HG03064 (cell line): ENCODE measurements around the gene CARNS1.
"Not testable (repeated sequence)": the region's sequence is repeated elsewhere in the genome, so short reads cannot be mapped to it uniquely, and the experiment has no call there.

ENCODE experiments used
- ATAC-seq: cut with Tn5 transposase; IDR thresholded peaks from one replicate; pipeline ENCODE4 v1.9.1; 2021; ENCODE audit warnings: low read depth; ENCODE audit not compliant: unreplicated experiment

CARNS1 gene

GRCh38 chr11:67395555-67396258 is 19.8 kb upstream of the CARNS1 start:
- no peak for ATAC-seq

- no peak for ATAC-seq
Measured at GRCh38 chr11:67396259-67396581, 19.3 kb upstream of the CARNS1 start.

- no peak for ATAC-seq
Measured at GRCh38 chr11:67396587-67397389, 18.7 kb upstream of the CARNS1 start.

GRCh38 chr11:67397536-67397935 is 17.9 kb upstream of the CARNS1 start:
- no peak for ATAC-seq

GRCh38 chr11:67397986-67398660 is 17.4 kb upstream of the CARNS1 start:
- ATAC-seq = no peak

GRCh38 chr11:67398661-67399563 is 16.6 kb upstream of the CARNS1 start:
- ATAC-seq = no peak

- ATAC-seq = no peak
Measured at GRCh38 chr11:67400251-67400941, 15.1 kb upstream of the CARNS1 start.

GRCh38 chr11:67400942-67401494 is 14.5 kb upstream of the CARNS1 start:
- ATAC-seq = no peak

GRCh38 chr11:67401495-67402191 is 13.8 kb upstream of the CARNS1 start, which contains the start of gene PPP1CA:
TSS of gene PPP1CA (minus strand) at chr11:67401858. CDS start at chr11:67401782, 76 bp downstream.
- ATAC-seq = peak; percentile 50

- ATAC-seq = not testable (repeated sequence)
Measured at GRCh38 chr11:67402192-67402839, 13.2 kb upstream of the CARNS1 start.

GRCh38 chr11:67403085-67403484 is 12.4 kb upstream of the CARNS1 start:
- ATAC-seq = not testable (repeated sequence)

- no peak for ATAC-seq
Measured at GRCh38 chr11:67404515-67405195, 10.8 kb upstream of the CARNS1 start.

- no peak for ATAC-seq
Measured at GRCh38 chr11:67405196-67405567, 10.3 kb upstream of the CARNS1 start.

GRCh38 chr11:67405688-67406339 is 9.7 kb upstream of the CARNS1 start:
- no peak for ATAC-seq

GRCh38 chr11:67406420-67406968 is 9.0 kb upstream of the CARNS1 start:
- no peak for ATAC-seq

GRCh38 chr11:67406969-67407687 is 8.3 kb upstream of the CARNS1 start:
- ATAC-seq = no peak
